Uterus (tissue), 4 donors: ENCODE measurements around the gene TMEM272. TPM values are rescaled to one million over a fixed set of nuclear protein-coding genes. Genes with fewer than 3 reads are reported as not detected.

Experiments used
- DNase-seq, 2 donors: peaks; one replicate each; pipeline ENCODE4 v3.0.0-alpha.2; 2019 to 2020
- H3K27ac ChIP-seq, 2 donors: fragments of 200-600 bp; sonication (generic); 1 replicate in 1 of 2; 2 replicates in 1 of 2; pipeline ENCODE4 v1.5.1; 2016 to 2018
- H3K27me3 ChIP-seq, 2 donors: fragments of 200-600 bp; sonication (generic); one replicate each; pipeline ENCODE4 v1.5.1; 2018 to 2019; ENCODE audit warnings: control low read depth in 1 of 2
- H3K36me3 ChIP-seq, 2 donors: fragments of 200-600 bp; sonication (generic); one replicate each; pipeline ENCODE4 v1.5.1; 2019; ENCODE audit warnings: control low read depth in 1 of 2
- H3K4me1 ChIP-seq, 2 donors: fragments of 200-600 bp; sonication (generic); one replicate each; pipeline ENCODE4 v1.5.1; 2018 to 2019; ENCODE audit warnings: control low read depth in 1 of 2
- H3K4me3 ChIP-seq, 2 donors: fragments of 200-600 bp; sonication (generic); 1 replicate in 1 of 2; 2 replicates in 1 of 2; pipeline ENCODE4 v1.5.1; 2018 to 2019; ENCODE audit warnings: mild to moderate bottlenecking in 1 of 2
- H3K9me3 ChIP-seq, 2 donors: fragments of 200-600 bp; sonication (generic); one replicate each; pipeline ENCODE4 v1.5.1; 2019; ENCODE audit warnings: control low read depth in 1 of 2
- POLR2A ChIP-seq, 2 donors: fragments of 450-650 bp; IDR thresholded peaks; one replicate each; pipeline ENCODE4 v1.6.1; 2016; ENCODE audit warnings: antibody characterized with exemption in 2 of 2, mild to moderate bottlenecking in 1 of 2, moderate library complexity in 1 of 2
- intact Hi-C: fragments of 100-400 bp; cut with DNase I; formaldehyde crosslinking; loops from one replicate; pipeline ENCODE4 v1.15.1; 2023; ENCODE audit warnings: low total_unique reads
- total RNA-seq, 4 donors: library from RNA; depleted of rRNA in 3 of 4; stranded (reverse); fragments of >200 nt in 3 of 4; gene quantifications; one replicate each; pipeline versions ENCODE4 v1.1.0 to v1.2.4, GENCODE V29; 2014 to 2023
- TF ChIP-seq, protein P1 (sequence below), 4 experiments: fragments of 200-600 bp in 2 of 4; fragments of 450-650 bp in 2 of 4; sonication (generic) in 2 of 4; IDR thresholded peaks; one replicate each; pipeline ENCODE4 v1.5.1; 2016 to 2019; ENCODE audit warnings: antibody characterized with exemption in 4 of 4, mild to moderate bottlenecking in 2 of 4, moderate library complexity in 1 of 4
- donor health status: DM: yes; HTN: yes; CAD: no.

The TMEM272 gene
- total RNA-seq, 4 donors from 2014 or later = 0.14 to 0.52 TPM; not detected in 2

DNA sequence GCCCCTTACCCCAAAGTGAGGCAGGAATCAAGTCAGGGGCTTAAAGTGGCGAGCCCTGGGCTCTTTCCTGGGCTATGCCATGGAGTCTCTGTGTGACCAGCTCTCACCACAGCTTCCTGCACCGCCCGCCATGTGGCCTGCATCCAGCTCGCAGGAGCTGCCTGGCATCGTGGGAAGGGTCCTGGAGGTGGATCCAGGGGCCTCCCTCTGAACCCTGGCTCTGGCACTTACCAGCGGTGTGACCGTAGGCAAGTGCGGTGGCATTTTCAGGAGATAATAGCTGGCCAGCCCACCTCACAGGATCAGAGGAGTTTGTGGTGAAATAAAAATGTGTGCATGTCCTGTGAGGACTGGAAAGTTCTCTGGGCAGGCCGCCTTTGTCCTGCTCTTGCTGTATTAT is 67.1 kb downstream of the TMEM272 start:
- Histone ChIP-seq H3K9me3 (no peaks in the 10 kb centered on the region), H3K36me3 (no peaks in the 10 kb centered on the region), H3K27me3 (no peaks in the 10 kb centered on the region), H3K27ac (no peak overlapping the region), H3K4me3 (no peak overlapping the region), H3K4me1 (no peaks in the 10 kb centered on the region)
- intact Hi-C loops = no loop called here
- no peak for TF ChIP-seq POLR2A (IDR thresholded peaks at IDR 0.05)
- TF ChIP-seq, protein P1, sequence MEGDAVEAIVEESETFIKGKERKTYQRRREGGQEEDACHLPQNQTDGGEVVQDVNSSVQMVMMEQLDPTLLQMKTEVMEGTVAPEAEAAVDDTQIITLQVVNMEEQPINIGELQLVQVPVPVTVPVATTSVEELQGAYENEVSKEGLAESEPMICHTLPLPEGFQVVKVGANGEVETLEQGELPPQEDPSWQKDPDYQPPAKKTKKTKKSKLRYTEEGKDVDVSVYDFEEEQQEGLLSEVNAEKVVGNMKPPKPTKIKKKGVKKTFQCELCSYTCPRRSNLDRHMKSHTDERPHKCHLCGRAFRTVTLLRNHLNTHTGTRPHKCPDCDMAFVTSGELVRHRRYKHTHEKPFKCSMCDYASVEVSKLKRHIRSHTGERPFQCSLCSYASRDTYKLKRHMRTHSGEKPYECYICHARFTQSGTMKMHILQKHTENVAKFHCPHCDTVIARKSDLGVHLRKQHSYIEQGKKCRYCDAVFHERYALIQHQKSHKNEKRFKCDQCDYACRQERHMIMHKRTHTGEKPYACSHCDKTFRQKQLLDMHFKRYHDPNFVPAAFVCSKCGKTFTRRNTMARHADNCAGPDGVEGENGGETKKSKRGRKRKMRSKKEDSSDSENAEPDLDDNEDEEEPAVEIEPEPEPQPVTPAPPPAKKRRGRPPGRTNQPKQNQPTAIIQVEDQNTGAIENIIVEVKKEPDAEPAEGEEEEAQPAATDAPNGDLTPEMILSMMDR (IDR thresholded peaks at IDR 0.05) = no peak
- no peak for DNase-seq

DNA sequence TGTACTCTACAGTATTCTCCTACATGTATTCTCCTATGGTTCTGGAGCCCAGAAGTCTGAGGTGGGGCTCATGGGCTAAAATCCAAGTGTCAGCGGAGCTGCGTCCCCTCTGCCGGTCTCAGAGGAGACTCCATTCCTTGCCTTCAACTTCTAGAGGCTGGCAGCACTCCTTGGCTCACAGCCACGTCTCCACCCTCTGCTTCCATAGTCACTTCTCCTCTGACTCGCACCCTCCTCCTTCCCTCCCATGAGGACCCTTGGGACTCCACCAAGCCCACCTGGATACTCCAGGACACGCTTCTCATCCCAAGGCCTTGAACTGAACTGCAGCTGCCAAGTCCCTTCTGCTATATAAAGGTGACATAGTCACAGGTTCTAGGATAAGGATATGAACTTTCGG is 68.8 kb downstream of the TMEM272 start:
- TF ChIP-seq, protein P1 (IDR thresholded peaks at IDR 0.05) = no peak
- TF ChIP-seq POLR2A (IDR thresholded peaks at IDR 0.05) = no peak
- Histone ChIP-seq H3K27ac (no peak overlapping the region), H3K36me3 (no peaks in the 10 kb centered on the region), H3K4me3 (no peak overlapping the region), H3K4me1 (no peaks in the 10 kb centered on the region), H3K9me3 (no peaks in the 10 kb centered on the region), H3K27me3 (no peaks in the 10 kb centered on the region)
- no peak for DNase-seq
- intact Hi-C loops = no loop called here

DNA sequence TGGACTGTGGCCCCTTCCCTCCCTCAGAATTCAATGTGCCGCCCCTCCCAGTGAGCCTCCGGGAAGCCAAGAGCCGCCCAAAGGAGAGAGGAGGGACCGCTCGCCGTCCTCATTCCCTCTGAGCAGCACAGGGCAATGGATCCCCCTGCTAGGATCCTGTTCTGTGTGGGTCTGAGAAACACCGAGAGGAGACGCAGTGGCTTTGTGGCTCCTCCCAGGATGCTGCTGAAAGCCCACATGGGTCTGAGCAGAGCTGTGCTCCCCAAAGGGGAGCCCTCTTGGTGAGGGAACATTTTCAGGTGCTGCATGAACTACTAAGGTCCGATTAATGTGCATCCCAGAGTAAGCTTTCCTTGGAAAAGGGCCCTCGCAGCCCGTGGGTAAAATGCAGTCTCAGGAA is 71.5 kb downstream of the TMEM272 start:
- H3K36me3 ChIP-seq = no peaks in the 10 kb centered on the region
- H3K27me3 ChIP-seq = no peaks in the 10 kb centered on the region
- no peak overlapping the region for H3K27ac ChIP-seq
- intact Hi-C loops = no loop called here
- H3K9me3 ChIP-seq = no peaks in the 10 kb centered on the region
- TF ChIP-seq, protein P1 (IDR thresholded peaks at IDR 0.05) = no peak
- TF ChIP-seq POLR2A (IDR thresholded peaks at IDR 0.05) = no peak
- no peak overlapping the region for H3K4me3 ChIP-seq
- peaks cover 9 to 10% of the 10 kb centered on the region in 2 donors for H3K4me1 ChIP-seq
- no peak for DNase-seq

DNA sequence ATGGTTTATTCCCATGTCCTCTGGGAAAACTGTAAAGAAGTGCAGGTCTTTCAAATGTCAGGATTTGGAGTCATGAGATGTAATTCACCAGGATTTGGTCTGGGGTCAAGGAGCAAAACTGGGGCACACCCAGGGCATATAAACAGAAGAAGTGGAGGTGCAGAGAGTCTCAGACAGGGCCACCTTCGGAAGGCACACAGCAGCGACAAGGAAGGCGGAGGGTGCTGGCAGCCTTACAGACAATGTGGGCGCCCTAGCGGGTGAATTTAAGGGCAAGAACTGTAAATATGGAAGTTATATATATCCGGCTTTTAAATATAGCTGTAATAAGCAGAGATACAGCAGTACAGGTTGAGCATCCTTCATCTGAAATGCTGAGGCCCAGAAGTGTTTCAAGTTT is 72.2 kb downstream of the TMEM272 start:
- Histone ChIP-seq H3K27ac (peak overlapping the region; percentile 27 to 92), H3K4me3 (no peak overlapping the region), H3K9me3 (no peaks in the 10 kb centered on the region), H3K36me3 (no peaks in the 10 kb centered on the region), H3K27me3 (no peaks in the 10 kb centered on the region), H3K4me1 (peaks cover 9 to 10% of the 10 kb centered on the region in 2 donors)
- TF ChIP-seq POLR2A (IDR thresholded peaks at IDR 0.05) = no peak
- TF ChIP-seq, protein P1 (IDR thresholded peaks at IDR 0.05) = no peak
- DNase-seq = no peak
- intact Hi-C loops = no loop called here

DNA sequence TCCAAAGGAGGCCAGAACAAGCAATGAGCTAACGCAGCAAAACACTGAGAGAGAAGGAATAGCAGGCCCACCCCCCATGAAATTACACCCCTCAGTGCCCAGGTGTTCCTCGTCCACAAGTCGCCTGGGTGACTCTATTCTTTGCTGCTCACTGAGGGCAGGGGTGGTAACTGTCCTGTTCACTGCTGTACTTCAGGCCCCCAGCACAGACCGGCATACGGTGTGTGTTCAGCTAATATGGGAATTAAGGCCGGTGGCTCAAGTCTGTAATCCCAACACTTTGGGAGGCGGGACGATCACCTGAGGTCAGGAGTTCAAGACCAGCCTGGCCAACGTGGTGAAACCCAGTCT is 72.9 kb downstream of the TMEM272 start:
- no peaks in the 10 kb centered on the region for H3K27me3 ChIP-seq
- no peak for DNase-seq
- no peaks in the 10 kb centered on the region for H3K36me3 ChIP-seq
- intact Hi-C loops = no loop called here
- peaks cover 9 to 10% of the 10 kb centered on the region in 2 donors for H3K4me1 ChIP-seq
- no peak overlapping the region for H3K4me3 ChIP-seq
- peak overlapping the region; percentile 92 to 96 for H3K27ac ChIP-seq
- H3K9me3 ChIP-seq = no peaks in the 10 kb centered on the region
- no peak for TF ChIP-seq POLR2A (IDR thresholded peaks at IDR 0.05)
- TF ChIP-seq, protein P1 (IDR thresholded peaks at IDR 0.05) = no peak
